ENCODE data around the gene TENM4.

TENM4 gene

DNA sequence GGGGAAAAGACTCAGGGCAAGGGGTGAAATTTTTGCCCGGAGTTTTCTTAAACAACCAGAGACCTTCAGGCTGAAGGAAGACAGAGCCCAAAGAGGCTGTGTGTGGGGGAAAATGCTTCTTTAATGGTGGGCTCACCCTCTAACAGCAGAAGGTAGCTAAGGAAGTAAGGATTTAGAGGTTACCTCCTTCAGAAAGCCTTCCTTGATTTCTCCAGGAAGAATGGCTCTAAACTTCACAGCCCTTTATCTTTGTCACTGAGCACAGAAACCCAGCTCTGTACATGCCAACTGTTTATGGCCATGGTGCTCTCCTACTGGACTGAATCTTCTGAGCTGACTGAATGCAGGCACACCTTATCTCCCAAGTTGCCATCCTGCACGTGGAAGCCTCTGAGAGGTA lies 196.0 kb downstream of the TENM4 start:
- no peaks in the 10 kb centered on the region for H3K4me1 ChIP-seq (ENCODE audit: control insufficient read depth, low read length)
- no peak for TF ChIP-seq EZH2phosphoT487 (IDR thresholded peaks at IDR 0.05; ENCODE audit: borderline replicate concordance, low read length)
- TF ChIP-seq, protein P1, sequence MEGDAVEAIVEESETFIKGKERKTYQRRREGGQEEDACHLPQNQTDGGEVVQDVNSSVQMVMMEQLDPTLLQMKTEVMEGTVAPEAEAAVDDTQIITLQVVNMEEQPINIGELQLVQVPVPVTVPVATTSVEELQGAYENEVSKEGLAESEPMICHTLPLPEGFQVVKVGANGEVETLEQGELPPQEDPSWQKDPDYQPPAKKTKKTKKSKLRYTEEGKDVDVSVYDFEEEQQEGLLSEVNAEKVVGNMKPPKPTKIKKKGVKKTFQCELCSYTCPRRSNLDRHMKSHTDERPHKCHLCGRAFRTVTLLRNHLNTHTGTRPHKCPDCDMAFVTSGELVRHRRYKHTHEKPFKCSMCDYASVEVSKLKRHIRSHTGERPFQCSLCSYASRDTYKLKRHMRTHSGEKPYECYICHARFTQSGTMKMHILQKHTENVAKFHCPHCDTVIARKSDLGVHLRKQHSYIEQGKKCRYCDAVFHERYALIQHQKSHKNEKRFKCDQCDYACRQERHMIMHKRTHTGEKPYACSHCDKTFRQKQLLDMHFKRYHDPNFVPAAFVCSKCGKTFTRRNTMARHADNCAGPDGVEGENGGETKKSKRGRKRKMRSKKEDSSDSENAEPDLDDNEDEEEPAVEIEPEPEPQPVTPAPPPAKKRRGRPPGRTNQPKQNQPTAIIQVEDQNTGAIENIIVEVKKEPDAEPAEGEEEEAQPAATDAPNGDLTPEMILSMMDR (IDR thresholded peaks at IDR 0.05; ENCODE audit: low read depth, low read length, poor library complexity, severe bottlenecking) = no peak
- no peaks in the 10 kb centered on the region for H3K36me3 ChIP-seq (ENCODE audit: control insufficient read depth, low read length)
- no peaks in the 10 kb centered on the region for H3K9me3 ChIP-seq (ENCODE audit: control insufficient read depth, insufficient read depth, low read length)
- H3K27ac ChIP-seq (ENCODE audit: low read depth, low read length) = no peak overlapping the region
- H3K79me2 ChIP-seq (ENCODE audit: control insufficient read depth, low read length) = no peaks in the 10 kb centered on the region
- no peaks in the 10 kb centered on the region for H3K9me2 ChIP-seq (replicated peaks; ENCODE audit: control insufficient read depth, low read length)
- no peak overlapping the region for H3K4me3 ChIP-seq (ENCODE audit: low read length)
- H3K4me2 ChIP-seq (ENCODE audit: low read length) = no peak overlapping the region
- no peaks in the 10 kb centered on the region for H3K27me3 ChIP-seq (ENCODE audit: control insufficient read depth, low read length)
- H3F3A ChIP-seq (ENCODE audit: control insufficient read depth, insufficient read depth) = no peaks in the 10 kb centered on the region
- no peaks in the 10 kb centered on the region for H4K20me1 ChIP-seq (ENCODE audit: control insufficient read depth, insufficient read depth, low read depth, low read length)

GRCh38 chr11:79244241-79244772 lies 196.5 kb downstream of the TENM4 start:
- no peak overlapping the region for H3K4me3 ChIP-seq (ENCODE audit: low read length)

DNA sequence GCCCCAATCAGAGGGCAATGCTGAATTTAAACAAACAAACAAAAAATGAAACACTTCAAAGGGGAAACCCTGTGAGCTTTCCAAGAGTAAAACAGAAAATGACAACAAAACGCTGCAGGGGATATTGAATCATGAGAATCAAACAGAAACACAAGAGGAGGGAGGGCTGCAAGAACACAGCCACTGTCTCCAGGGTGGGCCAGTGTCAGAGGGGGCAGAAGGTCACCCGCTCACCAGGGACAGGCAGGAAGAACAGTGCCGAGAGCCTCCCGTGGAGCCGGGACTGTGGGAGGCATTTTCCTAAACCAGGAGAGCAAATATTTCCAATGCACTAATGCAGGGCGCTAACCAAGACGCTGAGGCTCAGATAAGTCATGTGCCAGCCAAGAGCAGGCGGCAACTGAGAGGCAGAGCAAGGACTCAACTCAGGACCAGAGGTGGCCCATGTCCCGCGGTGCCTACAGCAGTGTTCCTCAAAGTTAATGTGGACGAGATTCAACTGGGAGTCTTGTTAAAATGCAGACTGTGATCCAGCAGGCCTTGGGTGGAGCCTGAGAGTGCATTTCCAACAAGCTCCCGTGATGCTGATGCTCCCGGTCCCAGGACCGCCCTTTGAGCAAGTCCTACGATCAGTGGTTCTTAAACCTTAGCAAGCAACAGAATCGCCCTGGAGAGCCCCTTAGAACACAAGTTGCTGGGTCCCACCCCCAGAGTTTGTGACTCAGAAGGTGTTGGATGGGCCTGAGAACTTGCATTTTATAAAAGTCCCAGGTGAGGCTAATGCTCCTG lies 197.2 kb downstream of the TENM4 start:
- H3F3A ChIP-seq (ENCODE audit: control insufficient read depth, insufficient read depth) = no peaks in the 10 kb centered on the region
- H3K4me1 ChIP-seq (ENCODE audit: control insufficient read depth, low read length) = no peaks in the 10 kb centered on the region
- H3K36me3 ChIP-seq (ENCODE audit: control insufficient read depth, low read length) = no peaks in the 10 kb centered on the region

More at GRCh38 chr11:79244241-79244772, 196.5 kb downstream of the TENM4 start:
- Histone ChIP-seq H3F3A (ENCODE audit: control insufficient read depth, insufficient read depth) (no peaks in the 10 kb centered on the region), H3K27ac (ENCODE audit: low read depth, low read length) (no peak overlapping the region), H3K4me2 (ENCODE audit: low read length) (no peak overlapping the region), H3K9me2 (replicated peaks; ENCODE audit: control insufficient read depth, low read length) (no peaks in the 10 kb centered on the region), H3K9me3 (ENCODE audit: control insufficient read depth, insufficient read depth, low read length) (no peaks in the 10 kb centered on the region), H4K20me1 (ENCODE audit: control insufficient read depth, insufficient read depth, low read depth, low read length) (no peaks in the 10 kb centered on the region), H3K36me3 (ENCODE audit: control insufficient read depth, low read length) (no peaks in the 10 kb centered on the region), H3K27me3 (ENCODE audit: control insufficient read depth, low read length) (no peaks in the 10 kb centered on the region), H3K79me2 (ENCODE audit: control insufficient read depth, low read length) (no peaks in the 10 kb centered on the region), H3K4me1 (ENCODE audit: control insufficient read depth, low read length) (no peaks in the 10 kb centered on the region)
- no peak for TF ChIP-seq EZH2phosphoT487 (IDR thresholded peaks at IDR 0.05; ENCODE audit: borderline replicate concordance, low read length)
- TF ChIP-seq, protein P1 (IDR thresholded peaks at IDR 0.05; ENCODE audit: low read depth, low read length, poor library complexity, severe bottlenecking) = no peak

More for the DNA sequence above, 197.2 kb downstream of the TENM4 start:
- Histone ChIP-seq H3K4me3 (ENCODE audit: low read length) (no peak overlapping the region), H3K27me3 (ENCODE audit: control insufficient read depth, low read length) (no peaks in the 10 kb centered on the region), H3K9me3 (ENCODE audit: control insufficient read depth, insufficient read depth, low read length) (no peaks in the 10 kb centered on the region), H3K9me2 (replicated peaks; ENCODE audit: control insufficient read depth, low read length) (no peaks in the 10 kb centered on the region), H3K4me2 (ENCODE audit: low read length) (no peak overlapping the region), H4K20me1 (ENCODE audit: control insufficient read depth, insufficient read depth, low read depth, low read length) (no peaks in the 10 kb centered on the region), H3K27ac (ENCODE audit: low read depth, low read length) (no peak overlapping the region), H3K79me2 (ENCODE audit: control insufficient read depth, low read length) (no peaks in the 10 kb centered on the region)
- no peak for TF ChIP-seq EZH2phosphoT487 (IDR thresholded peaks at IDR 0.05; ENCODE audit: borderline replicate concordance, low read length)
- TF ChIP-seq, protein P1 (IDR thresholded peaks at IDR 0.05; ENCODE audit: low read depth, low read length, poor library complexity, severe bottlenecking) = no peak

All from DOHH2 (cell line).